ENCODE measurements around the gene TIPARP. TPM values are rescaled to one million over a fixed set of nuclear protein-coding genes. Genes with fewer than 3 reads are reported as not detected.

Gene TIPARP
- total and polyA plus RNA-seq, 2 of the 8 experiments (the other 6 are each of a cell fraction or from before 2014, with no cell fraction given), result 1.6 to 5.8 TPM

DNA sequence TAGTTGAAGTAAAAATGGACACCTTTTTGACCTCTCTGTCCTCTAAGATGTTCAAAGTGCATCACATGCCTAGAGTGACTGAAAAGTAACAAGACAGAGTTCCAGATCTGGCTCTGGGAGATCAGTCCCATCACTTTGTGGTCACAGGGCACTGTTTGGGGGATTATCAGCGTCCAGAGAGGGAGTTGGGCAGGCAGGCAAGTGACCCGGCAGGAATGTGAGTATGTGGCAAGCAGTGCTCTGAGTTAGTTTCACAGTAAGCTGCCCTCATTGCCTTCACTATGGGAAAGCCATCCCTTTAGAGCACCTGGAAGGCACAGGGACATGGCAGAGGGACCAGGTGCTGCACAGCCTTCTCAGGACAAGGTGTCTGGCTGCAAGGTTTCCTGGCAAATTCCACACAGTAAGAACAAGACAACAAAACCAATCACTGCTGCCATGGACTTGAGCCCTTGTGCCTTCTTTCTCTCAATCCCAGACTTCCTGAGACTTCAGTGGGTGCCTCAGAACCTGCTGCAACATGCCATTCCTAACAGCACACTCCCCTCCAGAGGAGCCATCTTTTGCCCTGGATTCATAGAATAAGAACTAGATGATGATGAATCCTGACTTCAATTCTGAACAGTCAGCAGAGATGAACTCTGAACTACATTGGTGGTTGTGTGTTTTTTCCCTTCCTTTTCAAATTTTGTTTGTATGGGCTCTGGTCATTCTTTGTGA is 55.2 kb downstream of the TIPARP start (continued):
- TF ChIP-seq SAP30 (IDR thresholded peaks at IDR 0.05; ENCODE audit: insufficient read depth, insufficient replicate concordance, low read length) (no peak), RBBP5 (IDR thresholded peaks at IDR 0.05; ENCODE audit: borderline replicate concordance, low read depth, low read length) (no peak), SIX5 (IDR thresholded peaks at IDR 0.05; ENCODE audit: low read depth, low read length) (no peak), CHD2 (IDR thresholded peaks at IDR 0.05; ENCODE audit: low read length) (no peak), SIN3A (conservative IDR thresholded peaks at IDR 0.05 in 1 of 2, IDR thresholded peaks at IDR 0.05 in 1 of 2; ENCODE audit: low read depth in 1 of 2, low read length in 2 of 2) (no peak), HDAC6 (IDR thresholded peaks at IDR 0.05; ENCODE audit: low read depth, low read length) (no peak), PHF8 (conservative IDR thresholded peaks at IDR 0.05; ENCODE audit: low read depth, low read length) (no peak), RNF2 (IDR thresholded peaks at IDR 0.05; ENCODE audit: borderline replicate concordance, low read depth, low read length, missing control alignments, poor library complexity, severe bottlenecking) (no peak), CHD1 (IDR thresholded peaks at IDR 0.05; ENCODE audit: low read depth, low read length) (no peak)
- TF ChIP-seq, protein P1, sequence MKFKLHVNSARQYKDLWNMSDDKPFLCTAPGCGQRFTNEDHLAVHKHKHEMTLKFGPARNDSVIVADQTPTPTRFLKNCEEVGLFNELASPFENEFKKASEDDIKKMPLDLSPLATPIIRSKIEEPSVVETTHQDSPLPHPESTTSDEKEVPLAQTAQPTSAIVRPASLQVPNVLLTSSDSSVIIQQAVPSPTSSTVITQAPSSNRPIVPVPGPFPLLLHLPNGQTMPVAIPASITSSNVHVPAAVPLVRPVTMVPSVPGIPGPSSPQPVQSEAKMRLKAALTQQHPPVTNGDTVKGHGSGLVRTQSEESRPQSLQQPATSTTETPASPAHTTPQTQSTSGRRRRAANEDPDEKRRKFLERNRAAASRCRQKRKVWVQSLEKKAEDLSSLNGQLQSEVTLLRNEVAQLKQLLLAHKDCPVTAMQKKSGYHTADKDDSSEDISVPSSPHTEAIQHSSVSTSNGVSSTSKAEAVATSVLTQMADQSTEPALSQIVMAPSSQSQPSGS (IDR thresholded peaks at IDR 0.05; ENCODE audit: low read length), result no peak
